Measurements from ENCODE around the gene C11orf21. TPM values are rescaled to one million over a fixed set of nuclear protein-coding genes. Genes with fewer than 3 reads are reported as not detected.
A peak's percentile ranks its signal among the peaks of the same experiment; 100 is the strongest.

C11orf21 gene
- total RNA-seq, 1 donor from 2014 or later, result 0.10 TPM

- peak; percentile 26 for DNase-seq
Measured at GRCh38 chr11:2270322-2271076, 31.2 kb downstream of the C11orf21 start, which contains the start of gene ASCL2. TSS of gene ASCL2 (minus strand) at chr11:2270588. CDS start at chr11:2270332, 256 bp downstream.

GRCh38 chr11:2269601-2270321 lies 32.0 kb downstream of the C11orf21 start:
- peak; percentile 82 for DNase-seq

GRCh38 chr11:2268729-2269600 lies 32.8 kb downstream of the C11orf21 start:
- DNase-seq, result peak; percentile 45

- no peak for DNase-seq
Measured at GRCh38 chr11:2267851-2268728, 33.6 kb downstream of the C11orf21 start.

GRCh38 chr11:2267306-2267850 lies 34.3 kb downstream of the C11orf21 start:
- DNase-seq, result no peak

- DNase-seq, result no peak
Measured at GRCh38 chr11:2266586-2267305, 35.0 kb downstream of the C11orf21 start.

- no peak for DNase-seq
Measured at GRCh38 chr11:2265854-2266585, 35.7 kb downstream of the C11orf21 start.

GRCh38 chr11:2265396-2265795 lies 36.3 kb downstream of the C11orf21 start:
- no peak for DNase-seq

GRCh38 chr11:2264366-2265053 lies 37.2 kb downstream of the C11orf21 start:
- DNase-seq, result no peak

- DNase-seq, result no peak
Measured at GRCh38 chr11:2263724-2264360, 37.9 kb downstream of the C11orf21 start.

- no peak for DNase-seq
Measured at GRCh38 chr11:2263071-2263565, 38.6 kb downstream of the C11orf21 start.

- DNase-seq, result no peak
Measured at GRCh38 chr11:2262301-2263070, 39.2 kb downstream of the C11orf21 start.

- no peak for DNase-seq
Measured at GRCh38 chr11:2261436-2262230, 40.1 kb downstream of the C11orf21 start.

- no peak for DNase-seq
Measured at GRCh38 chr11:2260491-2261364, 41.0 kb downstream of the C11orf21 start.

- no peak for DNase-seq
Measured at GRCh38 chr11:2259897-2260451, 41.7 kb downstream of the C11orf21 start.

Data from tongue (tissue), 2 donors.